ENCODE data around the gene OR6B3. TPM values are rescaled to one million over a fixed set of nuclear protein-coding genes. Genes with fewer than 3 reads are reported as not detected.
A peak's percentile ranks its signal among the peaks of the same experiment; 100 is the strongest.

OR6B3 gene
- total RNA-seq, 2 experiments from 2014 or later, result not detected

- no peaks in the 10 kb centered on the region for H3K4me1 ChIP-seq (ENCODE audit: insufficient read depth, low read length, poor library complexity, severe bottlenecking)
- CTCF ChIA-PET (ENCODE audit: unreplicated experiment), result no interaction called here
- peak; percentile 6 for DNase-seq (ENCODE audit: low spot score)
- no peaks in the 10 kb centered on the region for H4K20me1 ChIP-seq (ENCODE audit: insufficient read depth, low read length)
- H2AFZ ChIP-seq (ENCODE audit: low read length), result no peak overlapping the region
- no peak overlapping the region for H3K4me3 ChIP-seq (ENCODE audit: low read depth, low read length, poor library complexity, severe bottlenecking)
- H3K4me2 ChIP-seq (ENCODE audit: low read length), result no peak overlapping the region
- no peaks in the 10 kb centered on the region for H3K79me2 ChIP-seq (ENCODE audit: insufficient read depth, low read depth, low read length)
- POLR2A ChIA-PET, result interaction anchor here (0.6 kb wide), 1 partner anchor 18 kb away, joined by 3 read pairs; no protein-coding TSS in a partner anchor
- BruUV-seq (replicated peaks), result no TSS peak
- TF ChIP-seq CTCF (conservative IDR thresholded peaks at IDR 0.05; ENCODE audit: low read length) (peak; percentile 65), EZH2phosphoT487 (IDR thresholded peaks at IDR 0.05; ENCODE audit: borderline replicate concordance, low read depth, low read length) (no peak)
- no peaks in the 10 kb centered on the region for H3K9me3 ChIP-seq (ENCODE audit: low read length)
- H3K27ac ChIP-seq (ENCODE audit: low read depth, low read length, poor library complexity, severe bottlenecking), result no peak overlapping the region
- no peaks in the 10 kb centered on the region for H3K9me2 ChIP-seq (ENCODE audit: insufficient read depth, low read length)
- H3K36me3 ChIP-seq (ENCODE audit: insufficient read depth, low read length), result peaks cover 97% of the 10 kb centered on the region
- intact Hi-C loops (cut with micrococcal nuclease; ENCODE audit: unreplicated experiment), result no loop called here
Measured at GRCh38 chr2:240013343-240013742, 40.0 kb downstream of the OR6B3 start.

GRCh38 chr2:240002983-240003382 lies 50.3 kb downstream of the OR6B3 start:
- Histone ChIP-seq H3K9me2 (ENCODE audit: insufficient read depth, low read length) (no peaks in the 10 kb centered on the region), H3K4me2 (ENCODE audit: low read length) (no peak overlapping the region), H3K79me2 (ENCODE audit: insufficient read depth, low read depth, low read length) (no peaks in the 10 kb centered on the region), H4K20me1 (ENCODE audit: insufficient read depth, low read length) (no peaks in the 10 kb centered on the region), H2AFZ (ENCODE audit: low read length) (no peak overlapping the region), H3K4me3 (ENCODE audit: low read depth, low read length, poor library complexity, severe bottlenecking) (no peak overlapping the region), H3K4me1 (ENCODE audit: insufficient read depth, low read length, poor library complexity, severe bottlenecking) (no peaks in the 10 kb centered on the region), H3K27ac (ENCODE audit: low read depth, low read length, poor library complexity, severe bottlenecking) (no peak overlapping the region), H3K9me3 (ENCODE audit: low read length) (no peaks in the 10 kb centered on the region), H3K36me3 (ENCODE audit: insufficient read depth, low read length) (peaks cover 84% of the 10 kb centered on the region)
- ChIA-PET CTCF (ENCODE audit: unreplicated experiment) (no interaction called here), POLR2A (no interaction called here)
- TF ChIP-seq CTCF (conservative IDR thresholded peaks at IDR 0.05; ENCODE audit: low read length) (no peak), EZH2phosphoT487 (IDR thresholded peaks at IDR 0.05; ENCODE audit: borderline replicate concordance, low read depth, low read length) (no peak)
- DNase-seq (ENCODE audit: low spot score), result no peak
- intact Hi-C loops (cut with micrococcal nuclease; ENCODE audit: unreplicated experiment), result no loop called here
- no TSS peak for BruUV-seq (replicated peaks)

GRCh38 chr2:240000671-240001070 lies 52.6 kb downstream of the OR6B3 start:
- no peak overlapping the region for H3K4me2 ChIP-seq (ENCODE audit: low read length)
- no peaks in the 10 kb centered on the region for H3K9me3 ChIP-seq (ENCODE audit: low read length)
- ChIA-PET POLR2A (no interaction called here), CTCF (ENCODE audit: unreplicated experiment) (no interaction called here)
- no TSS peak for BruUV-seq (replicated peaks)
- no peaks in the 10 kb centered on the region for H4K20me1 ChIP-seq (ENCODE audit: insufficient read depth, low read length)
- no peak for DNase-seq (ENCODE audit: low spot score)
- no peaks in the 10 kb centered on the region for H3K9me2 ChIP-seq (ENCODE audit: insufficient read depth, low read length)
- no peak overlapping the region for H3K27ac ChIP-seq (ENCODE audit: low read depth, low read length, poor library complexity, severe bottlenecking)
- H3K79me2 ChIP-seq (ENCODE audit: insufficient read depth, low read depth, low read length), result no peaks in the 10 kb centered on the region
- peaks cover 81% of the 10 kb centered on the region for H3K36me3 ChIP-seq (ENCODE audit: insufficient read depth, low read length)
- no peaks in the 10 kb centered on the region for H3K4me1 ChIP-seq (ENCODE audit: insufficient read depth, low read length, poor library complexity, severe bottlenecking)
- no peak overlapping the region for H3K4me3 ChIP-seq (ENCODE audit: low read depth, low read length, poor library complexity, severe bottlenecking)
- no peak overlapping the region for H2AFZ ChIP-seq (ENCODE audit: low read length)
- TF ChIP-seq EZH2phosphoT487 (IDR thresholded peaks at IDR 0.05; ENCODE audit: borderline replicate concordance, low read depth, low read length) (no peak), CTCF (conservative IDR thresholded peaks at IDR 0.05; ENCODE audit: low read length) (no peak)
- intact Hi-C loops (cut with micrococcal nuclease; ENCODE audit: unreplicated experiment), result no loop called here

Data from OCI-LY7 (cell line).